HepG2 (cell line): Measurements from ENCODE around the gene TRAPPC4. TPM values are rescaled to one million over a fixed set of nuclear protein-coding genes. Genes with fewer than 3 reads are reported as not detected.

Experiments
- ATM ChIP-seq: fragments of 450-650 bp; IDR thresholded peaks from 2 replicates; pipeline ENCODE4 v1.7.1; 2017; ENCODE audit warnings: mild to moderate bottlenecking, borderline replicate concordance
- FOXA1 ChIP-seq, 2 experiments: fragments of 450-650 bp in 1 of 2; sonication (generic) in 1 of 2; formaldehyde crosslinking in 1 of 2; IDR thresholded peaks; 2 replicates each; pipeline versions ENCODE4 v1.4.0 to v1.6.1; 2016 to 2020; ENCODE audit warnings: missing genetic modification reagents in 1 of 2
- ISX ChIP-seq: sonication (generic); formaldehyde crosslinking; conservative IDR thresholded peaks from 2 replicates; pipeline ENCODE4 v1.5.0; 2020; ENCODE audit warnings: missing genetic modification reagents
- MIER3 ChIP-seq: IDR thresholded peaks from 2 replicates; pipeline ENCODE4 v1.6.1; 2016; ENCODE audit warnings: missing compliant biosample characterization, borderline replicate concordance
- MTF1 ChIP-seq: sonication (generic); formaldehyde crosslinking; IDR thresholded peaks from 2 replicates; pipeline ENCODE4 v1.5.0; 2020; ENCODE audit warnings: missing genetic modification reagents
- RFX1 ChIP-seq: fragments of 450-650 bp; IDR thresholded peaks from 2 replicates; pipeline ENCODE4 v1.6.1; 2017
- SALL2 ChIP-seq: sonication (generic); formaldehyde crosslinking; IDR thresholded peaks from 2 replicates; pipeline ENCODE4 v1.8.1; 2023; ENCODE audit warnings: mild to moderate bottlenecking, missing genetic modification reagents, inconsistent platforms
- SMARCE1 ChIP-seq: fragments of 450-650 bp; IDR thresholded peaks from 2 replicates; pipeline ENCODE4 v1.6.1; 2017; ENCODE audit warnings: borderline replicate concordance
- TMF1 ChIP-seq: sonication (generic); formaldehyde crosslinking; IDR thresholded peaks from 2 replicates; pipeline ENCODE4 v1.8.1; 2022; ENCODE audit warnings: low read depth, missing genetic modification reagents
- ZBTB1 ChIP-seq: sonication (generic); formaldehyde crosslinking; IDR thresholded peaks from 2 replicates; pipeline ENCODE4 v1.4.0; 2020; ENCODE audit warnings: missing genetic modification reagents, borderline replicate concordance
- ZBTB26 ChIP-seq: IDR thresholded peaks from 2 replicates; pipeline ENCODE4 v1.6.1; 2016; ENCODE audit warnings: missing compliant biosample characterization, missing genetic modification reagents, borderline replicate concordance
- ZNF253 ChIP-seq: sonication (generic); formaldehyde crosslinking; IDR thresholded peaks from 2 replicates; pipeline ENCODE4 v1.8.0; 2022; ENCODE audit warnings: mild to moderate bottlenecking, missing genetic modification reagents, borderline replicate concordance
- ZNF256 ChIP-seq: sonication (generic); formaldehyde crosslinking; conservative IDR thresholded peaks from 2 replicates; pipeline ENCODE4 v1.4.0; 2020; ENCODE audit warnings: missing genetic modification reagents
- polyA plus RNA-seq, 8 experiments: library from polyadenylated mRNA; depleted of rRNA in 3 of 8; stranded (reverse) in 7 of 8; unstranded in 1 of 8; fragments of >200 nt; fragmentation: Illumina TruSeq in 4 of 8; extraction: Trizol in 4 of 8; gene quantifications; 2 replicates each; pipeline versions ENCODE4 v1.2.1 to v1.2.3, GENCODE V29; 2011 to 2016; ENCODE audit warnings: low read depth in 4 of 8, missing spikeins in 1 of 8, mixed read lengths in 1 of 8; ENCODE audit not compliant: insufficient read depth in 1 of 8
- total RNA-seq, 5 experiments: library from RNA; depleted of rRNA; stranded (reverse); fragments of >200 nt; fragmentation: Illumina TruSeq; extraction: Trizol; gene quantifications; 2 replicates each; pipeline ENCODE4 v1.2.3, GENCODE V29; 2016; ENCODE audit warnings: low read depth in 1 of 5
- TF ChIP-seq, protein P1 (sequence below): sonication (generic); formaldehyde crosslinking; IDR thresholded peaks from 2 replicates; pipeline ENCODE4 v1.4.0; 2020; ENCODE audit warnings: missing genetic modification reagents, borderline replicate concordance
- TF ChIP-seq, protein P2 (sequence below): sonication (generic); formaldehyde crosslinking; IDR thresholded peaks from 2 replicates; pipeline ENCODE4 v1.4.0; 2020; ENCODE audit warnings: missing genetic modification reagents, borderline replicate concordance
- TF ChIP-seq, protein P3 (sequence below): sonication (generic); formaldehyde crosslinking; IDR thresholded peaks from 2 replicates; pipeline ENCODE4 v1.4.0; 2020; ENCODE audit warnings: missing genetic modification reagents, low read depth, mild to moderate bottlenecking, borderline replicate concordance
- TF ChIP-seq, protein P4 (sequence below): sonication (generic); formaldehyde crosslinking; IDR thresholded peaks from 2 replicates; pipeline ENCODE4 v1.8.1; 2023; ENCODE audit warnings: mild to moderate bottlenecking, missing genetic modification reagents

Gene TRAPPC4
- total and polyA plus RNA-seq, 2 of the 13 experiments (the other 11 are each of a cell fraction or from before 2014, with no cell fraction given): 97.4 to 140 TPM

DNA sequence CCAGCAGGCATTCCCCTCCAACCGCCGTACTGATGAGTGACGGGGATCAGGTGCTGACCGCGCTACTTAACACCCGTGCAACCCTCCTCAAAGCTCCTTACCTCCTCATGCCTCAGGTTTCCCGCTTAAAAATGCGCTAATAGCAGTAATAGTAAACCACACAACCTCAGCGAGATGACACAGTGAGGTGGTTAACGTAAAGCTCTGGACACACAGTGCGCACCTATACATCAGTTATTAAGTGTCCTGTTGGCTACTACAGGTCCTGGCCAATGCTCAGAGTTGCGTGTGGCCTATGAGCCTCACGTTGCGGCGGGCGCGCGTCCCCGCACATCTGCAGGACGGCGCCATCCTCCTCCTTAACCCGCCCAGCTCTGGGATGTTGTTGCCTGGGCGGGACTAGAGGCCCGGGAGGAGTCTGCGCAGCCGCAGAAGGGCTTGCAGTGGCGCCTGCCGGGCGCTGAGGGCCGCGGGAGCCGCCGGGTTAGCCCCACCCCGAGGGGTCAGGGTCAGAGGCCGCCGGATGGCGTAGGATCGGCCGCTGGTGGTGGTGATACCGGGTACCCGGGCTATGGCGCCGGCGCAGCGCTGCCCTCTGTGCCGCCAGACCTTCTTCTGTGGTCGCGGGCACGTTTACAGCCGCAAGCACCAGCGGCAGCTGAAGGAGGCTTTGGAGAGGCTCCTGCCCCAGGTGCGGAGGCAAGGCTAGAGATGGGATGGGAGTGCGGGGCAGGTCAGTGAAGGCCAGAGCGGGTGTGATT lies 20.8 kb upstream of the TRAPPC4 start, which contains the start of gene CENATAC (continued):
- no peak; the same call in 1 of the 2 replicates for TF ChIP-seq ZNF253 (CRISPR knock-in tag)
- peak; percentile 63; the same call in 1 of the 2 replicates for TF ChIP-seq TMF1 (CRISPR knock-in tag)
- no peak for TF ChIP-seq ISX (CRISPR knock-in tag)
- TF ChIP-seq ZNF256: no peak
- TF ChIP-seq ZBTB26 (CRISPR knock-in tag): no peak
- no peak for TF ChIP-seq RFX1
- no peak for TF ChIP-seq SMARCE1
- peak; percentile 26; the same call in 1 of the 2 replicates for TF ChIP-seq MIER3 (CRISPR knock-in tag)
- TF ChIP-seq SALL2 (CRISPR knock-in tag): no peak
- TF ChIP-seq, protein P1, sequence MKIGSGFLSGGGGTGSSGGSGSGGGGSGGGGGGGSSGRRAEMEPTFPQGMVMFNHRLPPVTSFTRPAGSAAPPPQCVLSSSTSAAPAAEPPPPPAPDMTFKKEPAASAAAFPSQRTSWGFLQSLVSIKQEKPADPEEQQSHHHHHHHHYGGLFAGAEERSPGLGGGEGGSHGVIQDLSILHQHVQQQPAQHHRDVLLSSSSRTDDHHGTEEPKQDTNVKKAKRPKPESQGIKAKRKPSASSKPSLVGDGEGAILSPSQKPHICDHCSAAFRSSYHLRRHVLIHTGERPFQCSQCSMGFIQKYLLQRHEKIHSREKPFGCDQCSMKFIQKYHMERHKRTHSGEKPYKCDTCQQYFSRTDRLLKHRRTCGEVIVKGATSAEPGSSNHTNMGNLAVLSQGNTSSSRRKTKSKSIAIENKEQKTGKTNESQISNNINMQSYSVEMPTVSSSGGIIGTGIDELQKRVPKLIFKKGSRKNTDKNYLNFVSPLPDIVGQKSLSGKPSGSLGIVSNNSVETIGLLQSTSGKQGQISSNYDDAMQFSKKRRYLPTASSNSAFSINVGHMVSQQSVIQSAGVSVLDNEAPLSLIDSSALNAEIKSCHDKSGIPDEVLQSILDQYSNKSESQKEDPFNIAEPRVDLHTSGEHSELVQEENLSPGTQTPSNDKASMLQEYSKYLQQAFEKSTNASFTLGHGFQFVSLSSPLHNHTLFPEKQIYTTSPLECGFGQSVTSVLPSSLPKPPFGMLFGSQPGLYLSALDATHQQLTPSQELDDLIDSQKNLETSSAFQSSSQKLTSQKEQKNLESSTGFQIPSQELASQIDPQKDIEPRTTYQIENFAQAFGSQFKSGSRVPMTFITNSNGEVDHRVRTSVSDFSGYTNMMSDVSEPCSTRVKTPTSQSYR (CRISPR knock-in tag): no peak; the same call in 1 of the 2 replicates
- TF ChIP-seq FOXA1 (IDR thresholded peaks at IDR 0.05): no peak
- TF ChIP-seq FOXA1 (CRISPR knock-in tag; IDR thresholded peaks at IDR 0.05): 0 out of 2 replicates have a peak, but pooled peaks have one; percentile 22
- no peak for TF ChIP-seq ZBTB1 (CRISPR knock-in tag)
- TF ChIP-seq, protein P2, sequence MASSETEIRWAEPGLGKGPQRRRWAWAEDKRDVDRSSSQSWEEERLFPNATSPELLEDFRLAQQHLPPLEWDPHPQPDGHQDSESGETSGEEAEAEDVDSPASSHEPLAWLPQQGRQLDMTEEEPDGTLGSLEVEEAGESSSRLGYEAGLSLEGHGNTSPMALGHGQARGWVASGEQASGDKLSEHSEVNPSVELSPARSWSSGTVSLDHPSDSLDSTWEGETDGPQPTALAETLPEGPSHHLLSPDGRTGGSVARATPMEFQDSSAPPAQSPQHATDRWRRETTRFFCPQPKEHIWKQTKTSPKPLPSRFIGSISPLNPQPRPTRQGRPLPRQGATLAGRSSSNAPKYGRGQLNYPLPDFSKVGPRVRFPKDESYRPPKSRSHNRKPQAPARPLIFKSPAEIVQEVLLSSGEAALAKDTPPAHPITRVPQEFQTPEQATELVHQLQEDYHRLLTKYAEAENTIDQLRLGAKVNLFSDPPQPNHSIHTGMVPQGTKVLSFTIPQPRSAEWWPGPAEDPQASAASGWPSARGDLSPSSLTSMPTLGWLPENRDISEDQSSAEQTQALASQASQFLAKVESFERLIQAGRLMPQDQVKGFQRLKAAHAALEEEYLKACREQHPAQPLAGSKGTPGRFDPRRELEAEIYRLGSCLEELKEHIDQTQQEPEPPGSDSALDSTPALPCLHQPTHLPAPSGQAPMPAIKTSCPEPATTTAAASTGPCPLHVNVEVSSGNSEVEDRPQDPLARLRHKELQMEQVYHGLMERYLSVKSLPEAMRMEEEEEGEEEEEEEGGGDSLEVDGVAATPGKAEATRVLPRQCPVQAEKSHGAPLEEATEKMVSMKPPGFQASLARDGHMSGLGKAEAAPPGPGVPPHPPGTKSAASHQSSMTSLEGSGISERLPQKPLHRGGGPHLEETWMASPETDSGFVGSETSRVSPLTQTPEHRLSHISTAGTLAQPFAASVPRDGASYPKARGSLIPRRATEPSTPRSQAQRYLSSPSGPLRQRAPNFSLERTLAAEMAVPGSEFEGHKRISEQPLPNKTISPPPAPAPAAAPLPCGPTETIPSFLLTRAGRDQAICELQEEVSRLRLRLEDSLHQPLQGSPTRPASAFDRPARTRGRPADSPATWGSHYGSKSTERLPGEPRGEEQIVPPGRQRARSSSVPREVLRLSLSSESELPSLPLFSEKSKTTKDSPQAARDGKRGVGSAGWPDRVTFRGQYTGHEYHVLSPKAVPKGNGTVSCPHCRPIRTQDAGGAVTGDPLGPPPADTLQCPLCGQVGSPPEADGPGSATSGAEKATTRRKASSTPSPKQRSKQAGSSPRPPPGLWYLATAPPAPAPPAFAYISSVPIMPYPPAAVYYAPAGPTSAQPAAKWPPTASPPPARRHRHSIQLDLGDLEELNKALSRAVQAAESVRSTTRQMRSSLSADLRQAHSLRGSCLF: no peak
- TF ChIP-seq, protein P3, sequence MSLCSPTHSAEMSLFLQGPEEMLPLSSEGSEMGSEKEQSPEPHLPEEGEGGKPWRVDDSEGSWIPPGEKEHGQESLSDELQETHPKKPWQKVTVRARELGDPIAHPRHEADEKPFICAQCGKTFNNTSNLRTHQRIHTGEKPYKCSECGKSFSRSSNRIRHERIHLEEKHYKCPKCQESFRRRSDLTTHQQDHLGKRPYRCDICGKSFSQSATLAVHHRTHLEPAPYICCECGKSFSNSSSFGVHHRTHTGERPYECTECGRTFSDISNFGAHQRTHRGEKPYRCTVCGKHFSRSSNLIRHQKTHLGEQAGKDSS (CRISPR knock-in tag): no peak; the same call in 1 of the 2 replicates
- TF ChIP-seq ATM: no peak
- no peak for TF ChIP-seq MTF1 (CRISPR knock-in tag)
- TF ChIP-seq, protein P4, sequence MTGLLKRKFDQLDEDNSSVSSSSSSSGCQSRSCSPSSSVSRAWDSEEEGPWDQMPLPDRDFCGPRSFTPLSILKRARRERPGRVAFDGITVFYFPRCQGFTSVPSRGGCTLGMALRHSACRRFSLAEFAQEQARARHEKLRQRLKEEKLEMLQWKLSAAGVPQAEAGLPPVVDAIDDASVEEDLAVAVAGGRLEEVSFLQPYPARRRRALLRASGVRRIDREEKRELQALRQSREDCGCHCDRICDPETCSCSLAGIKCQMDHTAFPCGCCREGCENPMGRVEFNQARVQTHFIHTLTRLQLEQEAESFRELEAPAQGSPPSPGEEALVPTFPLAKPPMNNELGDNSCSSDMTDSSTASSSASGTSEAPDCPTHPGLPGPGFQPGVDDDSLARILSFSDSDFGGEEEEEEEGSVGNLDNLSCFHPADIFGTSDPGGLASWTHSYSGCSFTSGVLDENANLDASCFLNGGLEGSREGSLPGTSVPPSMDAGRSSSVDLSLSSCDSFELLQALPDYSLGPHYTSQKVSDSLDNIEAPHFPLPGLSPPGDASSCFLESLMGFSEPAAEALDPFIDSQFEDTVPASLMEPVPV (CRISPR knock-in tag): no peak
